Mesenchymal stem cell (in vitro differentiated cells and primary cell): ENCODE data around the gene VSX2. TPM values are rescaled to one million over a fixed set of nuclear protein-coding genes. Genes with fewer than 3 reads are reported as not detected.

Experiments
- DNase-seq: peaks from one replicate; pipeline ENCODE4 v3.0.0-alpha.2; 2013
- H2AFZ ChIP-seq: one replicate; pipeline ENCODE4 v1.6.1; 2013; ENCODE audit warnings: low read depth, mild to moderate bottlenecking, control low read depth, inconsistent platforms, low read length, moderate library complexity
- H2AK5ac ChIP-seq: 2 replicates; pipeline ENCODE4 v1.6.1; 2013; ENCODE audit warnings: low read length, moderate library complexity, mild to moderate bottlenecking, inconsistent platforms; ENCODE audit not compliant: severe bottlenecking
- H2BK120ac ChIP-seq: one replicate; pipeline ENCODE4 v1.6.1; 2013; ENCODE audit warnings: low read depth, mild to moderate bottlenecking, inconsistent platforms, low read length, moderate library complexity
- H2BK12ac ChIP-seq, 2 experiments: one replicate each; pipeline ENCODE4 v1.6.1; 2013; ENCODE audit warnings: inconsistent platforms in 2 of 2, low read length in 2 of 2, mild to moderate bottlenecking in 2 of 2, moderate library complexity in 2 of 2, control low read depth in 1 of 2
- H2BK15ac ChIP-seq: one replicate; pipeline ENCODE4 v1.6.1; 2013; ENCODE audit warnings: mild to moderate bottlenecking, low read depth, inconsistent platforms; ENCODE audit not compliant: poor library complexity, severe bottlenecking
- H2BK5ac ChIP-seq: 2 replicates; pipeline ENCODE4 v1.6.1; 2013; ENCODE audit warnings: low read depth, mild to moderate bottlenecking, low read length, control low read depth, inconsistent platforms; ENCODE audit not compliant: poor library complexity, severe bottlenecking
- H3K14ac ChIP-seq, 2 experiments: one replicate each; pipeline ENCODE4 v1.6.1; 2013; ENCODE audit warnings: inconsistent platforms in 2 of 2, low read length in 2 of 2, control low read depth in 1 of 2, mild to moderate bottlenecking in 1 of 2, moderate library complexity in 1 of 2
- H3K18ac ChIP-seq, 2 experiments: one replicate each; pipeline ENCODE4 v1.6.1; 2013; ENCODE audit warnings: inconsistent platforms in 2 of 2, low read length in 2 of 2, control low read depth in 1 of 2, low read depth in 1 of 2, mild to moderate bottlenecking in 1 of 2
- H3K23ac ChIP-seq, 2 experiments: one replicate each; pipeline ENCODE4 v1.6.1; 2013; ENCODE audit warnings: inconsistent platforms in 2 of 2, low read length in 2 of 2, mild to moderate bottlenecking in 2 of 2, moderate library complexity in 2 of 2, control low read depth in 1 of 2
- H3K27ac ChIP-seq: 2 replicates; pipeline ENCODE4 v1.5.1; 2013; ENCODE audit warnings: mild to moderate bottlenecking, moderate library complexity, low read length, control low read depth, inconsistent platforms; ENCODE audit not compliant: poor library complexity, severe bottlenecking
- H3K27me3 ChIP-seq, 2 experiments: 2 replicates each; pipeline versions ENCODE4 v1.6.1 to v1.7.0; 2013; ENCODE audit warnings: low read length in 2 of 2, mild to moderate bottlenecking in 2 of 2, moderate library complexity in 2 of 2, control low read depth in 1 of 2, inconsistent platforms in 1 of 2; ENCODE audit not compliant: control insufficient read depth in 1 of 2, insufficient read depth in 1 of 2
- H3K36me3 ChIP-seq, 2 experiments: 2 replicates each; pipeline versions ENCODE4 v1.6.1 to v1.7.0; 2013; ENCODE audit warnings: low read length in 2 of 2, control low read depth in 1 of 2, inconsistent platforms in 1 of 2, low read depth in 1 of 2, mild to moderate bottlenecking in 1 of 2; ENCODE audit not compliant: insufficient read depth in 2 of 2, control insufficient read depth in 1 of 2
- H3K4ac ChIP-seq, 2 experiments: one replicate each; pipeline ENCODE4 v1.6.1; 2013; ENCODE audit warnings: inconsistent platforms in 2 of 2, low read length in 2 of 2, mild to moderate bottlenecking in 2 of 2, moderate library complexity in 2 of 2, control low read depth in 1 of 2, low read depth in 1 of 2
- H3K4me1 ChIP-seq: 2 replicates; pipeline ENCODE4 v1.6.1; 2013; ENCODE audit warnings: low read depth, low read length, control low read depth; ENCODE audit not compliant: control insufficient read depth, insufficient read depth
- H3K4me2 ChIP-seq: 2 replicates; pipeline ENCODE4 v1.6.1; 2013; ENCODE audit warnings: low read length, mild to moderate bottlenecking, inconsistent platforms; ENCODE audit not compliant: poor library complexity, severe bottlenecking
- H3K4me3 ChIP-seq, 2 experiments: 2 replicates each; pipeline versions ENCODE4 v1.5.1 to v1.7.0; 2013; ENCODE audit warnings: low read length in 2 of 2, mild to moderate bottlenecking in 2 of 2, control low read depth in 1 of 2, low read depth in 1 of 2; ENCODE audit not compliant: insufficient read depth in 1 of 2
- H3K79me1 ChIP-seq: replicated peaks from 2 replicates; pipeline ENCODE4 v1.6.1; 2013; ENCODE audit warnings: mild to moderate bottlenecking, control low read depth, low read length, inconsistent platforms; ENCODE audit not compliant: poor library complexity, severe bottlenecking
- H3K9ac ChIP-seq: 2 replicates; pipeline ENCODE4 v1.7.0; 2013; ENCODE audit warnings: mild to moderate bottlenecking, low read length, moderate library complexity
- H3K9me3 ChIP-seq: 2 replicates; pipeline ENCODE4 v1.7.0; 2013; ENCODE audit warnings: mild to moderate bottlenecking, low read length; ENCODE audit not compliant: control insufficient read depth
- H4K8ac ChIP-seq: one replicate; pipeline ENCODE4 v1.6.1; 2013; ENCODE audit warnings: inconsistent platforms, mild to moderate bottlenecking, low read length, moderate library complexity
- H4K91ac ChIP-seq: one replicate; pipeline ENCODE4 v1.6.1; 2013; ENCODE audit warnings: mild to moderate bottlenecking, low read length, inconsistent platforms
- whole genome bisulfite sequencing: methylation state at CpG from one replicate; pipeline ENCODE4 v1.1.7; 2013; ENCODE audit warnings: mixed read lengths; 5-methylcytosine and 5-hydroxymethylcytosine counted together
- small RNA-seq: library from polyadenylated mRNA; stranded (forward); fragments of <200 nt; extraction: miRNeasy Mini kit (QIAGEN cat#:217004); gene quantifications from one replicate; pipeline ENCODE3, GENCODE V24; 2013; ENCODE audit warnings: low read depth

Gene VSX2

DNA sequence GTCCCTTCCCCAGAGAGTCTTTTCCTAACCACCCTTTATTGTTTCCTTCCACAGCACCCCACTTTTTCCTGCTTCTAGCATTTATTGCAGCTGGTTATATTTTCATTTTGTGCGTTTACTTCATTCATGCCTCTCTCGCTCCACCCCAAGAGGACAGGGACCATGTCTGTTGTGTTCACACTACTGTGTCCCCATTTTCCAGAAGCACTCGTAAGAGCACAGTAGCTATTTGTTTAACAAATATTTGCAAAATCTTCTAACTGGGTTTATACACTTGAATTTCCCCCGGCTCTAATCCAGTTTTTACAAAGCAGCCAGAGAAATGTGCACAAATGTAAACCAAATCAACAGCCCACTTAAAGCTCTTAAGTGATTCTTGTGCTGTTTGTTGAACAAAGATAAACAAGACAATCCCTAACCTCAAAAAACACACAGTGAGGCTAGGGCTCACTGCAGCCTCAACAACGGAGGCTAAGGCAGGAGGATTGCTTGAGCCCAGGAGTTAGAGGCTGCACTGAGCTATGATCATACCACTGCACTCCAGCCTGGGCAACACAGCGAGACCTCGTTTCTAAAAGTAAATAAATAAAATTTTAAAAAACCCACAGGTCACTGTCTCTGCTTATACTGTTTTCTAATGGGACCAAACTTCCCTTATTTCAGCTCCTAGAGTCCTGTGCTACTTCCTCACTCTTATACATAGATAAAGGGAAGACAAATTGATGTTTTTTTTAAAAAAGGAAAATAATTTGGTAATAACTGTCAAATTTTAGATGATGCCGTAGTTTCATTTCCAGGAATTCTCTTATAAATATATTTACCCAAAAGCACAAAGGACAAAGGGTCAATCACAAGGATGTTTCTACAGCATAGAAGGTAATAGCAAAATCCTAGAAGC is 70.1 kb downstream of the VSX2 start:
- H3K9ac ChIP-seq = no peak overlapping the region
- H4K91ac ChIP-seq = no peak overlapping the region
- H2AK5ac ChIP-seq = no peak overlapping the region
- H3K4me2 ChIP-seq = no peak overlapping the region
- no peak overlapping the region for H2BK15ac ChIP-seq
- no peak for DNase-seq
- WGBS = 78% methylated on average over 7 of the region's 8 CpGs
- H3K4me3 ChIP-seq = no peak overlapping the region
- H3K27me3 ChIP-seq = peaks cover 0 to 4% of the 10 kb centered on the region in 2 experiments
- H2BK12ac ChIP-seq = no peak overlapping the region
- H3K4ac ChIP-seq = no peak overlapping the region
- no peaks in the 10 kb centered on the region for H3K79me1 ChIP-seq
- no peak overlapping the region for H3K14ac ChIP-seq
- no peaks in the 10 kb centered on the region for H3K4me1 ChIP-seq
- no peak overlapping the region for H2BK120ac ChIP-seq
- H2BK5ac ChIP-seq = no peak overlapping the region
- H3K23ac ChIP-seq = no peak overlapping the region
- H3K9me3 ChIP-seq = no peaks in the 10 kb centered on the region
- H3K27ac ChIP-seq = no peak overlapping the region
- no peak overlapping the region for H2AFZ ChIP-seq
- H4K8ac ChIP-seq = no peak overlapping the region
- H3K18ac ChIP-seq = no peak overlapping the region
- H3K36me3 ChIP-seq = no peaks in the 10 kb centered on the region

DNA sequence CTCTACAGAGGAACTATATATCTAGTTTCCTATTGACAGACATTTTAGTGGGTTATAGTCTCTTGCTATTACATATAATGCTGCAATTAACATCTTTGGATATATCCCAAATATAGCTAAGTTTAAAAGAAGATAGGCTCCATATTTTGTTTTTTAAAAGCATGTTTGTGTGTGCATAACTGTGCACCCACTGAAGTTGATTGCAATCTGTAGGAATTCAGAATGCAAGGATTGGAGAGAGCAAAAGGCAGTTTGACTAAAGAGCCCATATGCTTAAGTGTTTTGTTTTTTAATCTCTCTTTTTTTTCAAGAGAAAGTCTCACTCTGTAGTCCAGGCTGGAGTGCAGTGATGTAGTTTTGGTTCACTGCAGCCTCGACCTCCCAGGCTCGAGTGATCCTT is 72.9 kb downstream of the VSX2 start:
- no peak overlapping the region for H3K4me3 ChIP-seq
- no peak overlapping the region for H4K8ac ChIP-seq
- H2BK120ac ChIP-seq = no peak overlapping the region
- H3K4me2 ChIP-seq = no peak overlapping the region
- no peak overlapping the region for H2BK15ac ChIP-seq
- WGBS = 75% methylated on average over 2 of the region's 2 CpGs
- no peak overlapping the region for H2AFZ ChIP-seq
- no peak overlapping the region for H3K27ac ChIP-seq
- H3K9ac ChIP-seq = no peak overlapping the region
- H2AK5ac ChIP-seq = no peak overlapping the region
- no peaks in the 10 kb centered on the region for H3K36me3 ChIP-seq
- no peak overlapping the region for H2BK5ac ChIP-seq
- H3K27me3 ChIP-seq = peaks cover 4 to 8% of the 10 kb centered on the region in 2 experiments
- H3K4ac ChIP-seq = no peak overlapping the region
- no peaks in the 10 kb centered on the region for H3K9me3 ChIP-seq
- no peak overlapping the region for H2BK12ac ChIP-seq
- H3K14ac ChIP-seq = no peak overlapping the region
- H3K18ac ChIP-seq = no peak overlapping the region
- H3K4me1 ChIP-seq = no peaks in the 10 kb centered on the region
- H4K91ac ChIP-seq = no peak overlapping the region
- DNase-seq = no peak
- H3K23ac ChIP-seq = no peak overlapping the region
- H3K79me1 ChIP-seq = no peaks in the 10 kb centered on the region

Small RNA genes within 50 kb of the gene (small RNA-seq; reads per million reads assigned to genes)
- not detected for gene AC006349.1
